CD14-positive monocyte (primary cell): ENCODE measurements around the gene PPM1M. TPM values are rescaled to one million over a fixed set of nuclear protein-coding genes. Genes with fewer than 3 reads are reported as not detected.

ENCODE experiments used
- DNase-seq, 3 donors: peaks; one replicate each; pipeline ENCODE4 v3.0.0-alpha.2; 2011 to 2022
- H2AFZ ChIP-seq: 2 replicates; pipeline ENCODE4 v1.6.0; 2012; ENCODE audit warnings: mild to moderate bottlenecking, low read depth, low read length, inconsistent platforms; ENCODE audit not compliant: insufficient read depth, poor library complexity, severe bottlenecking
- H3K27ac ChIP-seq, 2 donors: 1 replicate in 1 of 2; 2 replicates in 1 of 2; pipeline ENCODE4 v1.5.1; 2012 to 2013; ENCODE audit warnings: low read length in 2 of 2, control low read depth in 1 of 2, inconsistent platforms in 1 of 2, low read depth in 1 of 2, mild to moderate bottlenecking in 1 of 2
- H3K27me3 ChIP-seq, 2 donors: one replicate each; pipeline versions ENCODE4 v1.6.0 to v1.6.1; 2011 to 2013; ENCODE audit warnings: low read length in 2 of 2; ENCODE audit not compliant: control insufficient read depth in 2 of 2, insufficient read depth in 2 of 2
- H3K36me3 ChIP-seq, 2 donors: replicated peaks in 1 of 2; 1 replicate in 1 of 2; 2 replicates in 1 of 2; pipeline versions ENCODE4 v1.5.1 to v1.6.1; 2012 to 2013; ENCODE audit warnings: low read length in 2 of 2, control low read depth in 1 of 2, inconsistent platforms in 1 of 2, mild to moderate bottlenecking in 1 of 2; ENCODE audit not compliant: insufficient read depth in 2 of 2, control insufficient read depth in 1 of 2
- H3K4me1 ChIP-seq, 2 donors: 1 replicate in 1 of 2; 2 replicates in 1 of 2; pipeline versions ENCODE4 v1.5.1 to v1.6.1; 2012 to 2013; ENCODE audit warnings: low read length in 2 of 2, control low read depth in 1 of 2, inconsistent platforms in 1 of 2, mild to moderate bottlenecking in 1 of 2, moderate library complexity in 1 of 2; ENCODE audit not compliant: insufficient read depth in 2 of 2, control insufficient read depth in 1 of 2
- H3K4me2 ChIP-seq: replicated peaks from 2 replicates; pipeline ENCODE3; 2012; ENCODE audit warnings: low read length, moderate library complexity, mild to moderate bottlenecking; ENCODE audit not compliant: poor library complexity, severe bottlenecking; ENCODE audit errors: extremely low read depth
- H3K4me3 ChIP-seq, 3 experiments: fragments of 200-600 bp in 1 of 3; sonication (generic) in 1 of 3; replicated peaks in 1 of 3; 1 replicate in 2 of 3; 2 replicates in 1 of 3; pipeline ENCODE4 v1.5.1; 2011 to 2013; ENCODE audit warnings: low read length in 3 of 3, mild to moderate bottlenecking in 3 of 3, control low read depth in 2 of 3, low read depth in 2 of 3, inconsistent platforms in 1 of 3, moderate library complexity in 1 of 3
- H3K79me2 ChIP-seq: 2 replicates; pipeline ENCODE4 v1.6.0; 2012; ENCODE audit warnings: mild to moderate bottlenecking, control low read depth, inconsistent platforms, low read length, moderate library complexity; ENCODE audit not compliant: insufficient read depth
- H3K9ac ChIP-seq: 2 replicates; pipeline ENCODE4 v1.6.0; 2017; ENCODE audit warnings: low read length, mild to moderate bottlenecking; ENCODE audit not compliant: insufficient read depth, poor library complexity, severe bottlenecking
- H3K9me3 ChIP-seq, 2 donors: replicated peaks in 1 of 2; 1 replicate in 1 of 2; 2 replicates in 1 of 2; pipeline versions ENCODE4 v1.5.1 to v1.6.1; 2012 to 2013; ENCODE audit warnings: low read length in 2 of 2, control low read depth in 1 of 2; ENCODE audit not compliant: control insufficient read depth in 1 of 2, insufficient read depth in 1 of 2
- H4K20me1 ChIP-seq: 2 replicates; pipeline ENCODE4 v1.6.0; 2012; ENCODE audit warnings: mild to moderate bottlenecking, low read length, control low read depth, moderate library complexity; ENCODE audit not compliant: insufficient read depth
- H3K27ac Mint-ChIP-seq, 7 donors: one replicate each; pipeline ENCODE4 v1.8.0; 2020; ENCODE audit warnings: mild to moderate bottlenecking in 7 of 7, mixed read lengths in 7 of 7, moderate library complexity in 6 of 7, inconsistent platforms in 2 of 7
- H3K27me3 Mint-ChIP-seq, 3 donors: one replicate each; pipeline ENCODE4 v1.8.0; 2021 to 2022; ENCODE audit warnings: low read depth in 3 of 3, mild to moderate bottlenecking in 3 of 3, mixed read lengths in 3 of 3, moderate library complexity in 3 of 3, inconsistent platforms in 1 of 3
- H3K36me3 Mint-ChIP-seq, 2 donors: one replicate each; pipeline ENCODE4 v1.8.0; 2020; ENCODE audit warnings: mixed read lengths in 2 of 2, inconsistent platforms in 1 of 2, mild to moderate bottlenecking in 1 of 2
- H3K4me1 Mint-ChIP-seq: one replicate; pipeline ENCODE4 v1.8.0; 2020; ENCODE audit warnings: mild to moderate bottlenecking, mixed read lengths
- H3K4me3 Mint-ChIP-seq, 2 donors: one replicate each; pipeline ENCODE4 v1.8.0; 2020; ENCODE audit warnings: mild to moderate bottlenecking in 2 of 2, mixed read lengths in 2 of 2, moderate library complexity in 1 of 2
- H3K9me3 Mint-ChIP-seq, 7 donors: one replicate each; pipeline ENCODE4 v1.8.0; 2020 to 2022; ENCODE audit warnings: mixed read lengths in 7 of 7, mild to moderate bottlenecking in 6 of 7, moderate library complexity in 6 of 7, inconsistent platforms in 2 of 7
- CTCF ChIP-seq: fragments of 200-600 bp; IDR thresholded peaks from one replicate; pipeline ENCODE4 v1.8.0; 2022; ENCODE audit warnings: antibody characterized with exemption, mild to moderate bottlenecking
- WGBS: methylation state at CpG from one replicate; pipeline ENCODE4 v1.1.5; 2013; ENCODE audit warnings: missing lambda C conversion rate; ENCODE audit not compliant: insufficient coverage; 5-methylcytosine and 5-hydroxymethylcytosine counted together
- intact Hi-C, 2 donors: fragments of 100-400 bp; cut with micrococcal nuclease; formaldehyde crosslinking; loops; one replicate each; pipeline versions ENCODE4 v1.15.0 to v1.15.1; 2023
- polyA plus RNA-seq, 3 donors: library from polyadenylated mRNA; depleted of rRNA in 1 of 3; unstranded in 2 of 3; stranded (reverse) in 1 of 3; fragments of 300-500 nt in 2 of 3; fragments of >200 nt in 1 of 3; fragmentation: Illumina TruSeq in 2 of 3; gene quantifications; 1 replicate in 2 of 3; 2 replicates in 1 of 3; pipeline ENCODE4 v1.2.3, GENCODE V29; 2012 to 2021

Gene PPM1M
- polyA plus RNA-seq, 3 donors, result 92.8 to 144 (median 120) TPM

GRCh38 chr3:52277071-52277964 is 31.8 kb downstream of the PPM1M start:
- Histone ChIP-seq H3K4me2 (peak overlapping the region; percentile 97), H4K20me1 (peaks cover 52% of the 10 kb centered on the region), H2AFZ (no peak overlapping the region), H3K9ac (peak overlapping the region; percentile 83), H3K36me3 (peaks cover 12 to 31% of the 10 kb centered on the region in 2 donors), H3K27me3 (no peaks in the 10 kb centered on the region), H3K79me2 (peaks cover 72% of the 10 kb centered on the region), H3K27ac (peak overlapping the region; percentile 93 to 97), H3K9me3 (no peaks in the 10 kb centered on the region), H3K4me3 (peak overlapping the region; percentile 74 to 97 (median 89)), H3K4me1 (peaks cover 28 to 54% of the 10 kb centered on the region in 2 donors)
- DNase-seq, result peak in 2 of 3 donors; percentile 30 to 31
- intact Hi-C loops, result loop anchor here (5.0 kb wide), 1 partner anchor 35 kb away; no protein-coding TSS in a partner anchor
- H3K36me3 Mint-ChIP-seq, result peaks cover 21 to 44% of the 10 kb centered on the region in 2 donors
- no peaks in the 10 kb centered on the region for H3K9me3 Mint-ChIP-seq
- H3K4me1 Mint-ChIP-seq, result peaks cover 58% of the 10 kb centered on the region
- H3K4me3 Mint-ChIP-seq, result peak overlapping the region; percentile 98 to 100
- peaks cover 0 to 4% (median 0%) of the 10 kb centered on the region in 3 donors for H3K27me3 Mint-ChIP-seq
- WGBS, result 1% methylated on average over 22 of the region's 28 CpGs
- no peak for TF ChIP-seq CTCF
- H3K27ac Mint-ChIP-seq, result peak overlapping the region; percentile 95 to 99 (median 97)

DNA sequence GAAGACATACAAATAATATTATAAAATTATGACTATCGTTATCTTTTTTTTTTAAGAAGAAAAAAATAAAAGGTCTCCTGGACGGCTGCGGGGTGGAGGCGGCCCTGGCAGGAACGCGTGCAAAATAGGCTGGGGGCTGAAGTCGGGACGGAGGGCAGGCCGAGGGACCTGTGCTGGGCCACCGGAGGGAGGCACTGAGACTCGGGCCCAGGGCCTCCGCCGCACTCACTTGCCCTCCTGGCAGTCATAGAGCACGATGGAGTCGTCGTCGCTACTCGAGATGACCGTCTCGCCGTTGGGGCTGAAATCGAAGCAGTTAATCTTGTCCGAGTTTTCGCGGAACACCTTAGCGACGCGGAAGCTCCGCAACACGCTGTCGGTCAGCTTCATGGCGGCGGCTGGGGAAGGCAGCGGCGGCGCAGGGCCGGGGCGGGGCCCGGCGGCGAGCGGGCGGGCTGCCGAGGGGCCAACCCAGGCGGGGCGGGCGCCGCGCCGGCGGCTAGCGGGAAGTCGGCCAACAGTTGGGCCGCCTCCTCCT is 32.5 kb downstream of the PPM1M start:
- H3K27ac ChIP-seq, result peak overlapping the region; percentile 93 to 97
- H3K27me3 Mint-ChIP-seq, result peaks cover 0 to 4% (median 0%) of the 10 kb centered on the region in 3 donors
- peak; percentile 52 to 67 (median 58) for DNase-seq
- H2AFZ ChIP-seq, result peak overlapping the region; percentile 78
- H3K27ac Mint-ChIP-seq, result peak overlapping the region; percentile 94 to 100 (median 99)
- peaks cover 45% of the 10 kb centered on the region for H4K20me1 ChIP-seq
- no peaks in the 10 kb centered on the region for H3K9me3 Mint-ChIP-seq
- peaks cover 52% of the 10 kb centered on the region for H3K4me1 Mint-ChIP-seq
- H3K79me2 ChIP-seq, result peaks cover 65% of the 10 kb centered on the region
- H3K36me3 Mint-ChIP-seq, result peaks cover 16 to 36% of the 10 kb centered on the region in 2 donors
- H3K4me1 ChIP-seq, result peaks cover 28 to 46% of the 10 kb centered on the region in 2 donors
- H3K9ac ChIP-seq, result peak overlapping the region; percentile 83
- peak; percentile 52 for TF ChIP-seq CTCF
- no peaks in the 10 kb centered on the region for H3K27me3 ChIP-seq
- H3K4me3 ChIP-seq, result peak overlapping the region; percentile 74 to 97 (median 89)
- intact Hi-C loops, result loop anchor here (5.0 kb wide), 1 partner anchor 36 kb away; no protein-coding TSS in a partner anchor
- under 1% methylated on average over 53 of the region's 54 CpGs for WGBS
- no peaks in the 10 kb centered on the region for H3K9me3 ChIP-seq
- peak overlapping the region; percentile 98 to 100 for H3K4me3 Mint-ChIP-seq
- peaks cover 6 to 25% of the 10 kb centered on the region in 2 donors for H3K36me3 ChIP-seq
- H3K4me2 ChIP-seq, result peak overlapping the region; percentile 97
